Hepatocyte (in vitro differentiated cells): ENCODE data around the gene ZNF407.

Source experiments
- EZH2 ChIP-seq: fragments of 200-600 bp; sonication (generic); IDR thresholded peaks from 2 replicates; pipeline ENCODE4 v1.6.1; 2016; ENCODE audit warnings: antibody characterized with exemption, mild to moderate bottlenecking, borderline replicate concordance
- EZH2phosphoT487 ChIP-seq: fragments of 200-600 bp; sonication (generic); IDR thresholded peaks from one replicate; pipeline ENCODE4 v1.6.1; 2018; ENCODE audit warnings: antibody characterized with exemption, mild to moderate bottlenecking, low read depth, moderate library complexity; ENCODE audit not compliant: unreplicated experiment, severe bottlenecking
- TF ChIP-seq, protein P1 (sequence below): fragments of 200-600 bp; sonication (generic); IDR thresholded peaks from 2 replicates; pipeline ENCODE4 v1.5.1; 2016; ENCODE audit warnings: antibody characterized with exemption, mild to moderate bottlenecking; ENCODE audit not compliant: poor library complexity

DNA sequence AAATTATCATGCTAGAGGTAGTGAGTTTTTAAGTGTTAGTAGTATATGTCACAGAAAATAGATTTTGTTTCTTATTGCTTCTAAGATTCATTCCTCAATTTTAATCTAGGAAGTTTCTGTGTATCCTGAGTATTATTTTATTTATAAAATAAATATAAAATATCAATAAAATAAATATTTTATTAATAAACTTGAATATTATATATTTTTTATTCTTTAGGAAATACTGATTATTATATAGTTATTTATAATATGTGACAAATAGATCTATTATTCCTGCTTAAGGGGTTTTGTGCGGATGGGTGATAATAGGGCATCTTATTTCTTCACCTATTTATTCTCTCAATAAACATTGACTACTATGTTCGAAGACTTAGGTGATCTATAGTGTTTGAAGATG is 191.0 kb downstream of the ZNF407 start:
- no peak for TF ChIP-seq EZH2phosphoT487
- TF ChIP-seq, protein P1, sequence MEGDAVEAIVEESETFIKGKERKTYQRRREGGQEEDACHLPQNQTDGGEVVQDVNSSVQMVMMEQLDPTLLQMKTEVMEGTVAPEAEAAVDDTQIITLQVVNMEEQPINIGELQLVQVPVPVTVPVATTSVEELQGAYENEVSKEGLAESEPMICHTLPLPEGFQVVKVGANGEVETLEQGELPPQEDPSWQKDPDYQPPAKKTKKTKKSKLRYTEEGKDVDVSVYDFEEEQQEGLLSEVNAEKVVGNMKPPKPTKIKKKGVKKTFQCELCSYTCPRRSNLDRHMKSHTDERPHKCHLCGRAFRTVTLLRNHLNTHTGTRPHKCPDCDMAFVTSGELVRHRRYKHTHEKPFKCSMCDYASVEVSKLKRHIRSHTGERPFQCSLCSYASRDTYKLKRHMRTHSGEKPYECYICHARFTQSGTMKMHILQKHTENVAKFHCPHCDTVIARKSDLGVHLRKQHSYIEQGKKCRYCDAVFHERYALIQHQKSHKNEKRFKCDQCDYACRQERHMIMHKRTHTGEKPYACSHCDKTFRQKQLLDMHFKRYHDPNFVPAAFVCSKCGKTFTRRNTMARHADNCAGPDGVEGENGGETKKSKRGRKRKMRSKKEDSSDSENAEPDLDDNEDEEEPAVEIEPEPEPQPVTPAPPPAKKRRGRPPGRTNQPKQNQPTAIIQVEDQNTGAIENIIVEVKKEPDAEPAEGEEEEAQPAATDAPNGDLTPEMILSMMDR: no peak
- TF ChIP-seq EZH2: no peak
